RKO (cell line): ENCODE data around the gene CNPY4.
"Not testable (repeated sequence)": the region's sequence is repeated elsewhere in the genome, so short reads cannot be mapped to it uniquely, and the experiment has no call there.

ENCODE experiments used
- DNase-seq: peaks from one replicate; pipeline ENCODE4 v3.0.0-alpha.2; 2016; ENCODE audit warnings: low spot score

The CNPY4 gene

DNA sequence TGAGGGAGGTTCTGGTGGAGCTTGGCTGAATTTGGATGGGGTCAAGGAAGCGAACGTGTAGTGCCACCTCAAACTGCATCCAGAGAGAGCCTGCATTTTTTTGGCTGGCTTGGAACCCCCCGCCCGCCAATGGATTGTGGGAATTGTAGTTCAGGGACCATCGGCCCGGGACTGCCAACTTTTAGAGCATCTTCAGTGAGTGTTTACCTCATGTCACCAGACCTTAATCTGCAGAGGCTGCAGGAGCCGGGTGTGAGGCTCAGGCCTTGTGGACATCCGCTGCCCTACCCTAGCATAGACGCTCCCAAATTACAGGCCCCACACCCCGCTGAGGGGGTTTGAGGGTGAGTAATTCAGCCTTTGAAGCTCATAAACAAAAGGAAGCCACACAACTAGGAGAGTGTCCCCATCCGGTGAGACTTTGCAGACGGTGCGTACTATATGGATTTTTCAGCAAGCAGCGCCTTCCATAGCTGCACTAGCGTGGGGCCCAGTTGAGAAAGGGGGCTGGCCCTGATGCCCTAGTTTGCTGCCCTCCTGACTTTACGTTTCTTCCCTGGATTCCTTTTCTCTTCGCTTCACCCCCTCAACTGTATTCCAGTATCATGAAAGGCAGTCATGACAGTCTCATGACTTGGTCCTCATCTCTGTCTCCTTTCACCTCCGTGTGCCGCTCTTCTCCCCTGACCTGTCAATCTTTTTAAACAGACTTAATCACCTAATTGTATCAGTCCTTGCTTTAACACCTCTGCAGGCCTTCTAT is 717 bp downstream of the CNPY4 start:
- peak; percentile 92 for DNase-seq

DNA sequence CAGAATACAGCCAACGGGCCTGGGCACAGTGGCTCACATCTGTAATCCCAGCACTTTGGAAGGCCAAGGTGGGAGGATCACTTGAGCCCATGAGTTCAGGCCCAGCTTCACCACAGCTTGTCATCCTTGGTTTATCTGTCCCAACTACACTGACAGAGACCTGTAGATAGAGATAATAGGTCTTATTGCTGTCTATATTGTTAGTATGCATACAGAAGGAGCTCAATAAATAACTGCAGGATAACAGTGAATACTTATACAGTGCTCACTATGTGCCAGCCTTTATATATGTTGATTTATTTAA is 1.3 kb downstream of the CNPY4 start:
- no peak for DNase-seq

GRCh38 chr7:100122067-100122466 is 2.6 kb downstream of the CNPY4 start:
- DNase-seq, result no peak

DNA sequence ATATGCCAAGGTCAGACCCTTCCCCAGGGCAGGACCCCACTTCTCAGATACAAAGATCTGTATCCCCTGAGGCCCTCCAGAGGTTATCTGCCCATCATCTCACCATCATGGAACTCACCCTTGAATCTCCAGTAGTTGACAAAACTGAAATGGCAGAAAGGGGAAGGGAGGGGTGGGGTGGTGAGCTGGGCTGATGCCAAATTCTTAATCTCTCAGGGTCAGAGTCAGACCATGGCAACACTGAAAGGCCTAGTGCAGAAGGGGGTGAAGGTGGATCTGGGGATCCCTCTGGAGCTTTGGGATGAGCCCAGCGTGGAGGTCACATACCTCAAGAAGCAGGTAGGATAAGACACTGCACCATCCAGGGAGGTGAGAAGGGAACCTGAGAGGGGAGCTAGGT is 3.1 kb downstream of the CNPY4 start:
- DNase-seq, result no peak

DNA sequence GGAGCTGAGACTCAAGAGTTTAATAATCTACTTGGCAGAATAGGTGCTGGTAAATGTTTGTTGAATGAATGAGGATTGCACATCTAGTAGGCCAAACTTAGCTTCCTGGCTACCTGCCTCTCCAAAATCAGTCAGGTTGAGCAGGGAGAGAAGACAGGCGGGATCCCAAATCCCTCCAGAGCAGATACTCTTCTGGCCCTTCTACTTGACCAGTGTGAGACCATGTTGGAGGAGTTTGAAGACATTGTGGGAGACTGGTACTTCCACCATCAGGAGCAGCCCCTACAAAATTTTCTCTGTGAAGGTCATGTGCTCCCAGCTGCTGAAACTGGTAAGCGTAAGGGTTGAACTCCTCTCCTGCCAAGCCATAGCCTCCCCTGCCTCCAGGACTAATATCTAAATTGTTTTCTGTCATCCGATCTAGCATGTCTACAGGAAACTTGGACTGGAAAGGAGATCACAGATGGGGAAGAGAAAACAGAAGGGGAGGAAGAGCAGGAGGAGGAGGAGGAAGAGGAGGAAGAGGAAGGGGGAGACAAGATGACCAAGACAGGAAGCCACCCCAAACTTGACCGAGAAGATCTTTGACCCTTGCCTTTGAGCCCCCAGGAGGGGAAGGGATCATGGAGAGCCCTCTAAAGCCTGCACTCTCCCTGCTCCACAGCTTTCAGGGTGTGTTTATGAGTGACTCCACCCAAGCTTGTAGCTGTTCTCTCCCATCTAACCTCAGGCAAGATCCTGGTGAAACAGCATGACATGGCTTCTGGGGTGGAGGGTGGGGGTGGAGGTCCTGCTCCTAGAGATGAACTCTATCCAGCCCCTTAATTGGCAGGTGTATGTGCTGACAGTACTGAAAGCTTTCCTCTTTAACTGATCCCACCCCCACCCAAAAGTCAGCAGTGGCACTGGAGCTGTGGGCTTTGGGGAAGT is 5.1 kb downstream of the CNPY4 start:
- DNase-seq, result no peak

- no peak for DNase-seq
Observed at GRCh38 chr7:100126239-100126930, 7.0 kb downstream of the CNPY4 start.

- DNase-seq, result peak; percentile 92
Observed at GRCh38 chr7:100126931-100127865, 7.8 kb downstream of the CNPY4 start, which contains the start of gene MBLAC1. Gene MBLAC1, plus strand, starts transcription at chr7:100126967. Its CDS starts 429 bp downstream, at chr7:100127396.

DNA sequence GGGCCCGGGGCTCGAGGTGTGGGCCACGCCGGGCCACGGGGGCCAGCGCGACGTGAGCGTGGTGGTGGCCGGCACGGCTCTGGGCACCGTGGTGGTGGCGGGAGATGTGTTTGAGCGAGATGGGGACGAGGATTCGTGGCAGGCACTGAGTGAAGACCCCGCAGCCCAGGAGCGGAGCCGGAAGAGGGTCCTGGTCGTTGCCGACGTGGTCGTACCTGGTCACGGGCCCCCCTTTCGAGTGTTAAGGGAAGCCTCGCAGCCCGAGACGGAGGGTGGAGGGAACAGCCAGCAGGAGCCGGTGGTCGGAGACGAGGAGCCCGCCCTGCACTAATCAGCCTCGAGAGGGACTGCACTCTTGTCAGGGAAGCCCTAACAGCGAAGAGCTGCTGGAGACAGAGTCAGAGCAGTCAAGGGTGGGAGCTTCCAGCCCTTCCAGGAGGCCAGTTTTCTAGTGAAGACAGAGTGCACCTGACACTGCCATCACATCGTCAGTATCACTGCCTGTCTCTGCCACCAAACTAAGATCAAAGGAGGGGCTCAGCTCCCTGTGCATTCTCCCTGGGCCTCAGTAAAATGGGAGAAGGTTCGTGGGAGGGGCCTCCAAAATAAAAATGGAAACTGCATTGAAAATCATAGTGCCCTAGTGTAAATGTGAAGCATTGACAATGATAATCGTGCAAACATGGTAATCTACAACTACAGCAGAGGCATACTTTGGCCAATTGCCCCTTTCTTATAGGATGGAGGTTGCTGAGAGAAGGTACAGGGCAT is 8.6 kb downstream of the CNPY4 start:
- peak; percentile 66 for DNase-seq

GRCh38 chr7:100128637-100128963 is 9.2 kb downstream of the CNPY4 start:
- no peak for DNase-seq

GRCh38 chr7:100130220-100130607 is 10.8 kb downstream of the CNPY4 start:
- DNase-seq, result peak; percentile 62

DNA sequence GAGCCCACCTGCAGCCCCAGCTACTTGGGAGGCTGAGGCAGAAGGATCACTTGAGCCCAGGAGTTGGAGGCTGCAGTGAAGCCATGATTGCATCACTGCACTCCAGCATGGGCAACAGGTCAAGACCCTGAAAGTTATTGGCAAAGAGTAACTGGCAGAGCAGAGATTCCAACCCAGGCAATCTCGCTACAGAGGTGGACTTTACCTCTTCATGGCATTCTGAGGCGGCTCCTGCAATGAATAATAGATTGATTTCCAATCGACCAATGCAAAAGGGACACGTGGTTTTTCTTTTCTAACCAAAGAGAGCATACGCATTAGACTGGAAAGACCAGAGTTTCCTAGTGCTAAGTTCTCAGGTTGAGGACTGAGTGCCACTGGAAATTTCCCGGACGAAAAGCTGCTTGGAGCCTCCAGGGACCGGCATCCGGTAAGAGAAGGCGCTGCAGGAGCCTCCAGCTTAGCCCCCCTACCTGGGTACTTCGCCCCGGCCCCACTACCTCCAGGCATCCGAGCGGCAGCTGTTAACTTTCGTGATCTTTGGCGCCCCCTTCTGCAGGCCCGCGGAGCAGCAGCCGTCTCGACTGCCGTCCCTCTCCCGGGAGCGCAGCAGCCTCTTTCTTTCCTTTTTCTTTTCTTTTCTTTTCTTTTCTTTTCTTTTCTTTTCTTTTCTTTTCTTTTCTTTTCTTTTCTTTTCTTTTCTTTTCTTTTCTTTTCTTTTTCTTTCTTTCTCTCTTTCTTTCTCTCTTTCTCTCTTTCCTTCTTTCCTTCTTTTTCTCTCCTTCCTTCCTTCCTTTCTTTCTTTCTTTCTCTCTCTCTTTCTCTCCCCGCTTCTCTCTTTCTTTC is 11.4 kb downstream of the CNPY4 start:
- DNase-seq, result peak; percentile 62

GRCh38 chr7:100132126-100132525 is 12.7 kb downstream of the CNPY4 start:
- no peak for DNase-seq

DNA sequence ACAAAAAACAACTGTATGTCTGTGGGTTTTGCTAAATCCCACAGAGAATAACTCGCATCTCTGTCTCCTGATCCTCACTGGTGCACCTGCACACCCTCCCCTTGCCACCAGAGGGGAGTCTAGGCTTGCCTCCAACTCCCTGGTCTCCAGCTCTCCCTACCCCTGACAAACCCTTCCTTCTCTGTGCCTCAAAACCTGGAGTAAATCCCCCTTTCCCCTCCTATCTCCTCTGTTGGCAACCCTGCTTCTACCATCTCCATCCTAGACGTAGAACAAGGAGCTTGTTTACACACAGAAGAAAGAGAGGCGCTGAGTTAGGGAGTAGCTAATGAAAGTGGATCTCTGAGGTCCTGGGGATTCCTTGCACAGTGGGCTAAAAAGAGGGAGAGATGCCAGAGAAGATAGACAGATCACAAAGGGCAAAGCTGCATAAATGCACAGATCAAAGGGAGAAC is 13.3 kb downstream of the CNPY4 start:
- DNase-seq, result peak; percentile 80

DNA sequence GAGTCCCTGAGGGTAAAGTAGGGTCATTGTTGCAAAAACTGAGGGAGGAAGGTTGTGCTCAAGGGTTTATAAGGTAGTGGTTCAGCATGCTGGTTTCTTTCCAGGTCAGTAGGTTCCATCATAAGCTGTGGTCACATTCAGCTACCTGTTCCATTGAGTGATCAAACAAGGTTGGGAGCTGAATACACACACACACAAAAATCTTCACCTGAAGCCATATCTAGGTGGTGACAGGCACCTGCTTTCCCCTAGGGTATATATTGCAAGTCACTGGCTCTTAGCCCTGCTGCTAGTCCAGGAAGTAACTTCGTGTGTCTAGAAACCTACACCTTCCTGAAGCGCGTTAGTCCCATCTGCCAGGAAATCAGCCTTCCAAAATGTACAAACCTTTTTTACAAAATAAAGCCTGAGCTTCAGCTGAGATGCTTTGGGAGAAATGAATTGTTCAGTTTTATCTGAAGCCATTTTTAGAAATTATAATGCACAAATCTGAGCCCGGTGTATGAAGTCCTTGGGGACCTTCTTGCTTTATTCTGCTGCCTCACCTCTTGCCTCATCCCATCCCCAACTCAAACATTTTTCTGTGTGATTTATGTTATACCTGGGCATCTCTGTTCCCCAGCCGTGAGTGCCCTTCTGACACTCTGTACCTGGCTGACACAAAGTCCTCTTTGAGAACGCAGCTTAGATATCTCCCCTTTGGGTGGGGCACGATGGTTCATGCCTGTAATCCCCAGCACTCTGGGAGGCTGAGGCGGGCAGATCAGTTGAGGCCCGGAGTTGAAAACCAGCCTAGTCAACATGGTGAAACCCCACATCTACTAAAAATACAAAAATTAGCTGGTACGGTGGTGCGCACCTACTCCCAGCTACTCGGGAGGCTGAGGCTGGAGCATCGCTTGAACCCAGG is 18.7 kb downstream of the CNPY4 start:
- DNase-seq, result no peak

GRCh38 chr7:100141555-100141949 is 22.1 kb downstream of the CNPY4 start:
- DNase-seq, result no peak

DNA sequence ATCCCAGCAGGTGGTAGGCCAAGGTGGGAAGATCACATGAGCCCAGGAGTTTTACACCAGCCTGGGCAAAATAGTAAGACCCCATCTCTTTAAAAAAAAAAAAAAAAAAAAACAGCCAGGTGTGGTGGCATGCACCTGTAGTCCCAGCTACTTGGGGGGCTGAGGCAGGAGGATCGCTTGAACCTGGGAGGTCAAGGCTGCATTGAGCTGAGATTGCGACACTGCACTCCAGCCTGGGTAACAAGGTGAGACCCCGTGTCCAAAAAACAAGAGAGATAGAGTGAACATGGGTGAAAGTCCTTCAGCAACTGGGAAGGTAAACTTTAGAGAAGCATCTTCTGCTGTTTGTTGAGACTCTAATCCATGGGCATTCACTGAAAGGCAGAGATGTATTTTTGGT is 23.0 kb downstream of the CNPY4 start:
- no peak for DNase-seq

DNA sequence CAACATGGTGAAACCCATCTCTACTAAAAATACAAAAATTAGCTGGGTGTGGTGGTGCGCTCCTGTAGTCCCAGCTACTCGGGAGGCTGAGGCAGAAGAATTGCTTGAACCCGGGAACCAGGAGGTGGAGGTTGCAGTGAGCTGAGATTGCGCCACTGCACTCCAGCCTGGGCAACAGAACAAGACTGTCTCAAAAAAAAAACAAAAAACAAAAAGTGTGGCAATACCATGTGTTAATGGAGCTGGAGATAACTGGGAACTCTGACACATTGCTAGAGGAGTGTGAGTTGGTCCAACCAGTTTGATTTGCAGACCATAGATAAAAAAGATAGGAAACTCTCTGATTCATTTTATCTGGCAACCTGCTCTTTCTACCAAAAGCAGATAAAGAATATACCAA is 26.9 kb downstream of the CNPY4 start:
- not testable (repeated sequence) for DNase-seq

DNA sequence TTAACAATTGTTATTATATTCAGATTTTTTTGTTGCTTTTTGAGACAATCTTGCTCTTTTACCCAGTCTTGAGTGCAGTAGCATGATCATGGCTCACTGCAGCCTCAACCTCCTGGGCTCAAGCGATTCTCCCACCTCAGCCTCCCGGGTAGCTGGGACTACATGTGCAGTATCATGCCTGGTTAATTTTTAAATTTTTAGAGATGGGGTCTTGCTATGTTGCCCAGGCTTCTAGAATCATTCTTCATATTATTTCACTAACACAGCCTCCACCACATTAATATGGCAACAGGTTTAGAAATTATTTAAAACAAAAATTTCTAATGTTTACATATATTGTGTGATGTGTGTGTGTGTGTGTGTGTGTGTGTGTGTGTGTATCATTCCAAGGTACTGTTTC is 27.8 kb downstream of the CNPY4 start:
- no peak for DNase-seq

- DNase-seq, result no peak
Observed at GRCh38 chr7:100148225-100148558, 28.8 kb downstream of the CNPY4 start.
